HG02678 (cell line): ENCODE results near the gene TEX54.

Experiments used
- ATAC-seq: cut with Tn5 transposase; IDR thresholded peaks from one replicate; pipeline ENCODE4 v1.9.1; 2021; ENCODE audit warnings: mild to moderate bottlenecking, moderate library complexity; ENCODE audit not compliant: unreplicated experiment

The TEX54 gene

GRCh38 chr11:62789576-62789975 is 43.1 kb downstream of the TEX54 start:
- no peak for ATAC-seq

DNA sequence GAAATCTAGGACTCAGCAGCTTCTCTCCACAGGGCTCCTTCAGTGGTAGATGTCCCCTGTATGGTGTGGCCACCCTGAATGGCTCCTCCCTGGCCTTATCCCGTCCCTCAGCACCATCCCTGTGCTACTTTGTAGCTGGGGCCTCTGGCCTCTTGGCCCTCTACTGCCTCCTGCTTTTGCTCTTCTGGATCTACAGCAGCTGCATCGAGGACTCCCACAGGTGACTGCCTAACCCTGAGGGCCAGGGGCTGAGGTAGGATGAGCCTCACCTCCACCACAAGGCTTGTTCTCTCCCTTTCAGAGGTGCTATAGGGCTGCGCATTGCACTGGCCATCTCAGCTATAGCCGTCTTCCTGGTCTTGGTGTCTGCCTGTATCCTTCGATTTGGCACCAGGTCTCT is 43.6 kb downstream of the TEX54 start:
- no peak for ATAC-seq

DNA sequence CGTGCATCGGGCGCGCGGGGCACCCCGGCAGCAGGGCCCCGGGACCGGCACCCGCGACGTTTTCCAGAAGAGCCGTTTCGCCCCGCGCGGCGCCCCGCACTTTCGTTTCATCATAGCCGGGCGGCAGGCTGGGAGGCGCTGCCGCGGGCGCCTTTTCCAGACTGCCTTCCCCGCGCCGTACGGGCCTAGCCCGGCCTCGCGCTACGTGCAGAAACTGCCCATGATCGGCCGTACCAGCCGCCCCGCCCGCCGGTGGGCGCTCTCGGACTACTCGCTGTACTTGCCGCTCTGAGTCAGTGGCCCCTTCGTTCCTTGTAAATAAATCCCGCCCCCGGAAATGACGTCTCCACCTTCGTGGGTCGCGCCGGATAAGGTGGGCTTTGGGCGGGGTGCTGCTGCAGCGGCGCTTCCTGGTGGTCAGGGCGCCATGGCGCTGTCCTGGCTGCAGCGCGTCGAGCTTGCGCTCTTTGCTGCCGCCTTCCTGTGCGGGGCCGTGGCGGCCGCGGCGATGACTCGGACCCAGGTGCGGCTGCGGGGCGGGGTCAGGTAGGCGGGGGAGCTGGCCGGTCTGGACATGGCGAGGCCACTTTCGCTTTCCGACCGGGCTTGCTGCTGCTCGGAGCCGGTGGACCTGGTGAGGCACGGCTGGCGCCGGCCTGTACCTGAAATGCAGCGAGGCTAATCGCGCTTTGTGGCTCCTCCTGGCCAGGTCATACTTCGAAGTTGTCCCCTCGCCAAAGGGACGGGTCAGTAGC is 45.5 kb downstream of the TEX54 start, which contains the start of gene TMEM179B:
TSS of gene TMEM179B (plus strand) at position 398 of the 755 bp plus-strand sequence. CDS start at position 428, 30 bp downstream.
- ATAC-seq: peak; percentile 66

- peak; percentile 70 for ATAC-seq
These were observed 46.2 kb downstream of the TEX54 start for GRCh38 chr11:62786318-62787004.

- no peak for ATAC-seq
These were observed 49.9 kb downstream of the TEX54 start for GRCh38 chr11:62782753-62783152.
